GM12878 (cell line): ENCODE data around the gene TMTC1. TPM values are rescaled to one million over a fixed set of nuclear protein-coding genes. Genes with fewer than 3 reads are reported as not detected.
A peak's percentile ranks its signal among the peaks of the same experiment; 100 is the strongest.

Experiments used
- ATAC-seq: fragments of 200-7000 bp; cut with Tn5 transposase; 3 replicates; pipeline ENCODE4 v1.9.1; 2020; ENCODE audit warnings: mild to moderate bottlenecking, moderate library complexity
- BruUV-seq: library from RNA; stranded (reverse); fragments of 400-500 nt; replicated peaks from 2 replicates; lab custom pipeline; 2021; lab: Mats Ljungman, UMichigan
- CTCF ChIA-PET: fragments of 300-600 bp; sonication (Branson Sonifier 250); formaldehyde crosslinking; extraction: SDS; loops from one replicate; lab custom pipeline; 2021; ENCODE audit warnings: inconsistent platforms; lab: Yijun Ruan, JAX
- POLR2A ChIA-PET: fragments of 350-600 bp; formaldehyde crosslinking; extraction: SDS; loops from one replicate; lab custom pipeline; 2021; ENCODE audit warnings: inconsistent platforms; lab: Charles Lee
- RAD21 ChIA-PET: fragments of 300-600 bp; sonication (Branson Sonifier 250); formaldehyde crosslinking; loops from one replicate; lab custom pipeline; 2023; ENCODE audit warnings: antibody characterized with exemption; ENCODE audit not compliant: unreplicated experiment; lab: Charles Lee
- SMC1A ChIA-PET: fragments of 300-600 bp; sonication (Branson Sonifier 250); formaldehyde crosslinking; loops from one replicate; lab custom pipeline; 2023; ENCODE audit not compliant: unreplicated experiment, uncharacterized antibody; lab: Charles Lee
- DNase-seq: peaks from one replicate; pipeline ENCODE4 v3.0.0-alpha.2; 2011; ENCODE audit warnings: low read depth, low spot score
- FAIRE-seq: peaks from 3 replicates; lab custom pipeline; 2011; peaks lifted over from hg19 to GRCh38; lab: Jason Lieb, UNC
- H2AFZ ChIP-seq: 2 replicates; pipeline ENCODE4 v1.6.0; 2011; ENCODE audit warnings: low read depth, low read length, control low read depth; ENCODE audit not compliant: control insufficient read depth
- H3K27ac ChIP-seq: 2 replicates; pipeline ENCODE4 v1.5.1; 2011; ENCODE audit warnings: control low read depth; ENCODE audit not compliant: control insufficient read depth, insufficient read depth
- H3K27me3 ChIP-seq, 2 experiments: replicated peaks in 1 of 2; 2 replicates each; pipeline versions ENCODE4 v1.6.0 to v1.6.1; 2011; ENCODE audit warnings: low read length in 1 of 2; ENCODE audit not compliant: control insufficient read depth in 2 of 2, insufficient read depth in 2 of 2
- H3K36me3 ChIP-seq, 2 experiments: 2 replicates each; pipeline ENCODE4 v1.5.1; 2011; ENCODE audit warnings: low read length in 1 of 2; ENCODE audit not compliant: control insufficient read depth in 2 of 2, insufficient read depth in 2 of 2
- H3K4me1 ChIP-seq: 2 replicates; pipeline ENCODE4 v1.6.1; 2011; ENCODE audit warnings: mild to moderate bottlenecking, low read length, moderate library complexity, mixed read lengths; ENCODE audit not compliant: control insufficient read depth, insufficient read depth
- H3K4me2 ChIP-seq: 2 replicates; pipeline ENCODE4 v1.6.0; 2011; ENCODE audit warnings: control low read depth; ENCODE audit not compliant: control insufficient read depth, insufficient read depth
- H3K4me3 ChIP-seq: fragments of 200-600 bp; sonication (generic); 2 replicates; pipeline ENCODE4 v1.5.1; 2016
- H3K79me2 ChIP-seq: 2 replicates; pipeline ENCODE4 v1.6.0; 2011; ENCODE audit warnings: low read length; ENCODE audit not compliant: control insufficient read depth, insufficient read depth
- H3K9ac ChIP-seq: 2 replicates; pipeline ENCODE4 v1.8.0; 2011; ENCODE audit warnings: low read length, control low read depth, mixed read lengths; ENCODE audit not compliant: control insufficient read depth, insufficient read depth
- H3K9me3 ChIP-seq: replicated peaks from 3 replicates; pipeline ENCODE4 v1.5.1; 2011; ENCODE audit warnings: mild to moderate bottlenecking, low read length; ENCODE audit not compliant: control insufficient read depth, insufficient read depth
- H4K20me1 ChIP-seq: 2 replicates; pipeline ENCODE4 v1.6.0; 2011; ENCODE audit not compliant: control insufficient read depth, insufficient read depth
- ASH2L ChIP-seq: fragments of 300-600, 200-600 bp; sonication (generic); IDR thresholded peaks from 2 replicates; pipeline ENCODE4 v1.6.1; 2017; ENCODE audit warnings: low read depth, mild to moderate bottlenecking, borderline replicate concordance
- ATF7 ChIP-seq: fragments of 450-650 bp; IDR thresholded peaks from 2 replicates; pipeline ENCODE4 v1.6.1; 2016; ENCODE audit warnings: low read depth, mild to moderate bottlenecking
- CBFB ChIP-seq: IDR thresholded peaks from 2 replicates; pipeline ENCODE4 v1.6.1; 2016; ENCODE audit warnings: antibody characterized with exemption, low read depth
- E4F1 ChIP-seq: fragments of 450-650 bp; IDR thresholded peaks from 2 replicates; pipeline ENCODE4 v1.6.1; 2018; ENCODE audit warnings: borderline replicate concordance, mild to moderate bottlenecking; ENCODE audit not compliant: partially characterized antibody
- HDAC6 ChIP-seq: fragments of 200-600 bp; sonication (generic); IDR thresholded peaks from one replicate; pipeline ENCODE4 v1.8.0; 2017; ENCODE audit warnings: antibody characterized with exemption; ENCODE audit not compliant: unreplicated experiment
- IKZF2 ChIP-seq, 2 experiments: fragments of 450-650 bp; IDR thresholded peaks; 2 replicates each; pipeline ENCODE4 v1.6.1; 2017; ENCODE audit warnings: mild to moderate bottlenecking in 2 of 2, moderate library complexity in 2 of 2
- IRF5 ChIP-seq: fragments of 450-650 bp; IDR thresholded peaks from 2 replicates; pipeline ENCODE4 v1.6.1; 2017; ENCODE audit warnings: borderline replicate concordance
- MEF2A ChIP-seq: IDR thresholded peaks from 2 replicates; pipeline ENCODE4 v1.6.1; 2011; ENCODE audit warnings: low read depth, mild to moderate bottlenecking, low read length, moderate library complexity; ENCODE audit not compliant: insufficient read depth
- NFYA ChIP-seq: IDR thresholded peaks from 2 replicates; pipeline ENCODE4 v1.6.1; 2011; ENCODE audit warnings: low read depth, mild to moderate bottlenecking, low read length, improper control_type of control experiment, borderline replicate concordance
- NR2F1 ChIP-seq: fragments of 450-650 bp; conservative IDR thresholded peaks from 2 replicates; pipeline ENCODE4 v1.6.1; 2017; ENCODE audit warnings: mild to moderate bottlenecking
- SMAD5 ChIP-seq: IDR thresholded peaks from 2 replicates; pipeline ENCODE4 v1.6.1; 2016; ENCODE audit warnings: antibody characterized with exemption, low read depth
- ZNF24 ChIP-seq: fragments of 450-650 bp; IDR thresholded peaks from 2 replicates; pipeline ENCODE4 v1.6.1; 2017; ENCODE audit warnings: antibody characterized with exemption, mild to moderate bottlenecking
- ZSCAN29 ChIP-seq: fragments of 450-650 bp; IDR thresholded peaks from 2 replicates; pipeline ENCODE4 v1.6.1; 2017; ENCODE audit warnings: mild to moderate bottlenecking, moderate library complexity
- in situ Hi-C: fragments of 300-500 bp; cut with MboI; formaldehyde crosslinking; loops from 9 replicates; pipeline ENCODE4 v1.14.3; 2018; ENCODE audit warnings: mixed read lengths
- intact Hi-C: fragments of 100-400 bp; cut with micrococcal nuclease; formaldehyde crosslinking; loops from one replicate; pipeline ENCODE4 v1.14.2; 2022; ENCODE audit not compliant: unreplicated experiment
- polyA plus RNA-seq, 11 experiments: library from polyadenylated mRNA; depleted of rRNA in 4 of 11; unstranded in 6 of 11; stranded (reverse) in 5 of 11; fragments of >200 nt; fragmentation: Nextera tagmentation in 4 of 11; fragmentation: Illumina TruSeq in 1 of 11; extraction: Ambion mirVana in 4 of 11; extraction: Trizol in 1 of 11; gene quantifications; 1 replicate in 1 of 11; 2 replicates in 10 of 11; pipeline versions ENCODE4 v1.2.1 to v1.2.3, GENCODE V29; 2011 to 2016; ENCODE audit warnings: inconsistent platforms in 2 of 11, missing spikeins in 2 of 11, low read depth in 1 of 11
- total RNA-seq, 4 experiments: library from RNA; depleted of rRNA in 3 of 4; stranded (reverse); fragments of >200 nt in 3 of 4; fragmentation: Illumina TruSeq in 1 of 4; extraction: Trizol in 1 of 4; gene quantifications; 2 replicates each; pipeline versions ENCODE4 v1.2.1 to v1.2.3, GENCODE V29; 2013 to 2021

Gene TMTC1
- total and polyA plus RNA-seq, 10 of the 15 experiments (the other 5 are each of a cell fraction or from before 2014, with no cell fraction given) = 0.10 to 20.9 (median 0.57) TPM

GRCh38 chr12:29781188-29781587, 2.6 kb downstream of the TMTC1 start:
- DNase-seq (no peak), ATAC-seq (peak; percentile 11), FAIRE-seq (no peak)
- in situ Hi-C loops (no loop called here), intact Hi-C loops (loop anchor here (2.0 to 5.0 kb wide), 2 partner anchors 30 to 89 kb away; no protein-coding TSS in a partner anchor)
- no peak overlapping the region for H2AFZ ChIP-seq
- H3K4me2 ChIP-seq = no peak overlapping the region
- SMC1A ChIA-PET = interaction anchor here (0.8 to 7.0 kb wide), 17 partner anchors 13 to 228 kb away, joined by 3 to 87 read pairs (median 10); no protein-coding TSS in a partner anchor
- H3K27ac ChIP-seq = 0 out of 2 replicates have a peak overlapping the region, but pooled peaks have one; percentile 11
- H4K20me1 ChIP-seq = no peaks in the 10 kb centered on the region
- no peaks in the 10 kb centered on the region for H3K4me1 ChIP-seq
- no peak overlapping the region for H3K4me3 ChIP-seq
- TF ChIP-seq ZSCAN29 (no peak), CBFB (no peak), ATF7 (no peak), SMAD5 (no peak), ASH2L (no peak), ZNF24 (no peak), IRF5 (no peak), NR2F1 (no peak), IKZF2 (IDR thresholded peaks at IDR 0.05) (no peak), HDAC6 (no peak), NFYA (no peak), MEF2A (no peak), E4F1 (no peak)
- no peak overlapping the region for H3K9ac ChIP-seq
- no TSS peak for BruUV-seq
- H3K27me3 ChIP-seq = no peaks in the 10 kb centered on the region
- H3K9me3 ChIP-seq = no peaks in the 10 kb centered on the region; the same call in 2 of the 3 replicates
- H3K79me2 ChIP-seq = no peaks in the 10 kb centered on the region
- RAD21 ChIA-PET = interaction anchor here (0.9 to 5.4 kb wide), 13 partner anchors 12 to 228 kb away, joined by 3 to 28 read pairs (median 4); no protein-coding TSS in a partner anchor
- CTCF ChIA-PET = interaction anchor here (0.7 to 1.8 kb wide), 11 partner anchors 8 to 228 kb away, joined by 3 to 4 read pairs (median 3); no protein-coding TSS in a partner anchor
- POLR2A ChIA-PET = interaction anchor here (0.9 to 1.3 kb wide), 4 partner anchors 18 to 156 kb away, joined by 3 to 4 read pairs (median 3); no protein-coding TSS in a partner anchor
- H3K36me3 ChIP-seq = no peaks in the 10 kb centered on the region
